ENCODE data around the gene HAPLN1. TPM values are rescaled to one million over a fixed set of nuclear protein-coding genes. Genes with fewer than 3 reads are reported as not detected.

HAPLN1 gene
- total and polyA plus RNA-seq, 10 of the 15 experiments (the other 5 are each of a cell fraction or from before 2014, with no cell fraction given): 0.05 to 0.21 (median 0.17) TPM; not detected in 2

DNA sequence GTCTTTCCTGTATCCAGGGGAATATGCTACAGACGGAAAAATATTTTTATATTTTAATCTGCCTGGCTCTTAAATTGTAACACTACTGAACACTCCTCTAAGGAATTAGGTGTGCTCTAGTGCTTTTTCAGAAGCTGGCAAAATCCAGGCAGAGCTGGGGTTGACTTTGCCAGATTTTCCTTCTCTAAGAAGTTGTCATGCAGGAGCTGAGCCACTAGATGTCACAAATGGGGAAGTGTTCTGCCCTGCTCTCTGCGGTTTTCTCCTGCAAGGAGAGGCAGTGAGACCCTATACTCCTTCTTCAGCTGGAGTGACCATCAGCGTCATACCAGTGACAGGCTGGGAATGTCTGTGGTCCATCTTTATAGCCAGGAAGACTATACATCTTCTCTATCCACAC, 112.5 kb downstream of the HAPLN1 start:
- H3K4me2 ChIP-seq (ENCODE audit: control insufficient read depth, insufficient read depth): no peak overlapping the region
- no peak overlapping the region for H3K4me3 ChIP-seq
- SMC1A ChIA-PET (ENCODE audit: uncharacterized antibody, unreplicated experiment): interaction anchor here (1.5 kb wide), 1 partner anchor 33 kb away, joined by 3 read pairs; no protein-coding TSS in a partner anchor
- WGBS (ENCODE audit: insufficient coverage, insufficient replicate concordance, low lambda C conversion rate, missing lambda C conversion rate): 11% methylated on average over 3 of the region's 3 CpGs
- H3K79me2 ChIP-seq (ENCODE audit: control insufficient read depth, insufficient read depth, low read length): no peaks in the 10 kb centered on the region
- H3K9me3 ChIP-seq (replicated peaks; ENCODE audit: control insufficient read depth, insufficient read depth, low read length): no peaks in the 10 kb centered on the region
- RAD21 ChIA-PET (ENCODE audit: unreplicated experiment): no interaction called here
- DNase-seq (ENCODE audit: low read depth, low spot score): no peak
- no peaks in the 10 kb centered on the region for H3K27me3 ChIP-seq (replicated peaks in 1 of 2; ENCODE audit: control insufficient read depth in 2 of 2, insufficient read depth in 2 of 2, low read length in 1 of 2)
- H2AFZ ChIP-seq (ENCODE audit: control insufficient read depth, low read depth, low read length): no peak overlapping the region
- BruUV-seq (replicated peaks): no TSS peak
- CTCF ChIA-PET: interaction anchor here (0.6 to 1.1 kb wide), 2 partner anchors 23 to 38 kb away, joined by 4 read pairs; no protein-coding TSS in a partner anchor
- no peaks in the 10 kb centered on the region for H3K4me1 ChIP-seq (ENCODE audit: control insufficient read depth, insufficient read depth, low read length)
- H3K27ac ChIP-seq (ENCODE audit: control insufficient read depth, insufficient read depth): no peak overlapping the region
- in situ Hi-C loops (cut with MboI): no loop called here
- FAIRE-seq: no peak
- POLR2A ChIA-PET: no interaction called here
- no peak overlapping the region for H3K9ac ChIP-seq (ENCODE audit: control insufficient read depth, insufficient read depth, low read length)
- H3K36me3 ChIP-seq (ENCODE audit: control insufficient read depth in 2 of 2, insufficient read depth in 2 of 2, low read length in 1 of 2): no peaks in the 10 kb centered on the region
- peak; percentile 48; the same call in 2 of the 3 replicates for ATAC-seq
- intact Hi-C loops (cut with micrococcal nuclease; ENCODE audit: unreplicated experiment): no loop called here
- H4K20me1 ChIP-seq (ENCODE audit: control insufficient read depth, insufficient read depth): no peaks in the 10 kb centered on the region
- TF ChIP-seq RUNX3 (IDR thresholded peaks at IDR 0.05; ENCODE audit: low read length) (peak; percentile 70), BMI1 (IDR thresholded peaks at IDR 0.05; ENCODE audit: borderline replicate concordance) (no peak), BCLAF1 (IDR thresholded peaks at IDR 0.05) (no peak), ETV6 (conservative IDR thresholded peaks at IDR 0.05 in 1 of 2, IDR thresholded peaks at IDR 0.05 in 1 of 2; ENCODE audit: borderline replicate concordance in 1 of 2, low read depth in 1 of 2) (no peak), E2F4 (IDR thresholded peaks at IDR 0.05; ENCODE audit: low read depth, low read length) (no peak), RCOR1 (conservative IDR thresholded peaks at IDR 0.05; ENCODE audit: low read depth, low read length) (no peak), RAD21 (IDR thresholded peaks at IDR 0.05; ENCODE audit: insufficient read depth, low read depth, low read length) (peak; percentile 48), SMAD1 (IDR thresholded peaks at IDR 0.05; ENCODE audit: low read depth, partially characterized antibody) (no peak)
- TF ChIP-seq, protein P1, sequence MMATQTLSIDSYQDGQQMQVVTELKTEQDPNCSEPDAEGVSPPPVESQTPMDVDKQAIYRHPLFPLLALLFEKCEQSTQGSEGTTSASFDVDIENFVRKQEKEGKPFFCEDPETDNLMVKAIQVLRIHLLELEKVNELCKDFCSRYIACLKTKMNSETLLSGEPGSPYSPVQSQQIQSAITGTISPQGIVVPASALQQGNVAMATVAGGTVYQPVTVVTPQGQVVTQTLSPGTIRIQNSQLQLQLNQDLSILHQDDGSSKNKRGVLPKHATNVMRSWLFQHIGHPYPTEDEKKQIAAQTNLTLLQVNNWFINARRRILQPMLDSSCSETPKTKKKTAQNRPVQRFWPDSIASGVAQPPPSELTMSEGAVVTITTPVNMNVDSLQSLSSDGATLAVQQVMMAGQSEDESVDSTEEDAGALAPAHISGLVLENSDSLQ (IDR thresholded peaks at IDR 0.05): no peak
- TF ChIP-seq, protein P2, sequence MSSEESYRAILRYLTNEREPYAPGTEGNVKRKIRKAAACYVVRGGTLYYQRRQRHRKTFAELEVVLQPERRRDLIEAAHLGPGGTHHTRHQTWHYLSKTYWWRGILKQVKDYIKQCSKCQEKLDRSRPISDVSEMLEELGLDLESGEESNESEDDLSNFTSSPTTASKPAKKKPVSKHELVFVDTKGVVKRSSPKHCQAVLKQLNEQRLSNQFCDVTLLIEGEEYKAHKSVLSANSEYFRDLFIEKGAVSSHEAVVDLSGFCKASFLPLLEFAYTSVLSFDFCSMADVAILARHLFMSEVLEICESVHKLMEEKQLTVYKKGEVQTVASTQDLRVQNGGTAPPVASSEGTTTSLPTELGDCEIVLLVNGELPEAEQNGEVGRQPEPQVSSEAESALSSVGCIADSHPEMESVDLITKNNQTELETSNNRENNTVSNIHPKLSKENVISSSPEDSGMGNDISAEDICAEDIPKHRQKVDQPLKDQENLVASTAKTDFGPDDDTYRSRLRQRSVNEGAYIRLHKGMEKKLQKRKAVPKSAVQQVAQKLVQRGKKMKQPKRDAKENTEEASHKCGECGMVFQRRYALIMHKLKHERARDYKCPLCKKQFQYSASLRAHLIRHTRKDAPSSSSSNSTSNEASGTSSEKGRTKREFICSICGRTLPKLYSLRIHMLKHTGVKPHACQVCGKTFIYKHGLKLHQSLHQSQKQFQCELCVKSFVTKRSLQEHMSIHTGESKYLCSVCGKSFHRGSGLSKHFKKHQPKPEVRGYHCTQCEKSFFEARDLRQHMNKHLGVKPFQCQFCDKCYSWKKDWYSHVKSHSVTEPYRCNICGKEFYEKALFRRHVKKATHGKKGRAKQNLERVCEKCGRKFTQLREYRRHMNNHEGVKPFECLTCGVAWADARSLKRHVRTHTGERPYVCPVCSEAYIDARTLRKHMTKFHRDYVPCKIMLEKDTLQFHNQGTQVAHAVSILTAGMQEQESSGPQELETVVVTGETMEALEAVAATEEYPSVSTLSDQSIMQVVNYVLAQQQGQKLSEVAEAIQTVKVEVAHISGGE (CRISPR knock-in tag; IDR thresholded peaks at IDR 0.05): no peak
- TF ChIP-seq, protein P3, sequence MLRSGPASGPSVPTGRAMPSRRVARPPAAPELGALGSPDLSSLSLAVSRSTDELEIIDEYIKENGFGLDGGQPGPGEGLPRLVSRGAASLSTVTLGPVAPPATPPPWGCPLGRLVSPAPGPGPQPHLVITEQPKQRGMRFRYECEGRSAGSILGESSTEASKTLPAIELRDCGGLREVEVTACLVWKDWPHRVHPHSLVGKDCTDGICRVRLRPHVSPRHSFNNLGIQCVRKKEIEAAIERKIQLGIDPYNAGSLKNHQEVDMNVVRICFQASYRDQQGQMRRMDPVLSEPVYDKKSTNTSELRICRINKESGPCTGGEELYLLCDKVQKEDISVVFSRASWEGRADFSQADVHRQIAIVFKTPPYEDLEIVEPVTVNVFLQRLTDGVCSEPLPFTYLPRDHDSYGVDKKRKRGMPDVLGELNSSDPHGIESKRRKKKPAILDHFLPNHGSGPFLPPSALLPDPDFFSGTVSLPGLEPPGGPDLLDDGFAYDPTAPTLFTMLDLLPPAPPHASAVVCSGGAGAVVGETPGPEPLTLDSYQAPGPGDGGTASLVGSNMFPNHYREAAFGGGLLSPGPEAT (IDR thresholded peaks at IDR 0.05; ENCODE audit: low read depth): no peak

All from GM12878 (cell line).